ENCODE data around the gene SERF1A. TPM values are rescaled to one million over a fixed set of nuclear protein-coding genes. Genes with fewer than 3 reads are reported as not detected.
"Not testable (repeated sequence)": the region's sequence is repeated elsewhere in the genome, so short reads cannot be mapped to it uniquely, and the experiment has no call there.

Gene SERF1A
- total RNA-seq = 1 to 10 TPM; 6.0 to 8.9 TPM
- long read RNA-seq, donor 1 = 0 reads
- long read RNA-seq, donor 2, partial matches to known transcripts = 0 of 4 reads
- long read RNA-seq, donor 2, other reads (novel, unspliced or antisense) = 1 of 4 reads

DNA sequence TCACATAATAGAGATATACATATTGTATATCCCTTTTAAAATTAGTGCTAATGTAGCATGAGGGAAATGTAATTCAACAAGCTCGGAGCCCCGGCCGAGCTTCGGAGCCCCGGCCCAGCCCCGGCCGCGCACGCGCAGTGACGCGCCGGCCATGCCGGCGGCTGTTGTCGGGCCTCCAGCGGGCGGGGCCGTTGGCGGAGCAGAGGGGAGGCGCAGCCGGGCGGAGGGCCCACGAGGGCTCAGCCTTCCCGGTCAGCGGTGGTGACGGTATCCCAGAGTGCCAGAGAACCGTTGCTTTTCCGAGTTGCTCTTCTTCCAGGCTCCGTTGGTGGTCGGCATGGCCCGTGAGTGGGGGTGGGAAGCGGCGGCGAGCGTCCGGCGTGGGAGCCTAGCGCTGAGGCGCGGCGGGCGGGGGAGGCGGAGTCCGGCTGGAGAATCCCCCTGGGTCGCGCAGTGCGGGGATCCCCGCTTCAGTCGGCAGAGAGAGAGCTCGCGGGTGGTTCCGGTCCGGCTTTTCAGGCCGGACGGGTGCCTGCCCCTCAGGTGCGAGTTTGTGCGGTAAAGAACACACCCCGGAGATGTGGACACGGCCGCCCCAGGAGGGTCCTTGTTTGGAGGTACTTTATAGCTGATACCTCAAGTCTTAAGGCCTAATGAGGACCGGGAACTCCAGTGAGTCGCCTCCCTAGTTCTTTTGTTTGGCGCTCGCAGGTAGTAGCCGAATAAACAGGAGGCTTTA is at the start of gene SERF1A:
Gene SERF1A (plus strand): TSS at position 137 of the 739 bp plus-strand sequence. CDS start 201 bp downstream, at position 338.
- DNase-seq (ENCODE audit: low spot score); intact Hi-C loops (cut with DNase I): not testable (repeated sequence)

DNA sequence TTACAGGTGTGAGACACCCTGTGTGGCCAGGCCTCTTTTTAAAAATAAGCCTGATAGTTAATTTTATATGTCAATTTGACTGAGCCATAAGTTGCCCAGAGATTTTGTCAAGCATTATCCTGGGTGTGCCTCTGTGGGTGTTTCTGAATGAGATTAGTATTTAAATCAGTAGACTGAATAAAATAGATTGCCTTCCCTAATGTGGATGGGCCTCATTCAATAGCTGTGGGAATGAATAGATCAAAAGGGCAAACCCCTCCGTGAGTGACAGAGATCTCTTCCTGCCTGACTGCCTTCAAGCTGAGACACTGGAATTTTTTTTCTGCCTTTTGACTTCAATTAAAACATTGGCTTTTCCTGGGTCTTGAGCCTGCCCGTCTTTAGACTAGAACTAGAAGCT is 33.7 kb upstream of the SERF1A start:
- intact Hi-C loops (cut with DNase I); DNase-seq (ENCODE audit: low spot score): not testable (repeated sequence)

DNA sequence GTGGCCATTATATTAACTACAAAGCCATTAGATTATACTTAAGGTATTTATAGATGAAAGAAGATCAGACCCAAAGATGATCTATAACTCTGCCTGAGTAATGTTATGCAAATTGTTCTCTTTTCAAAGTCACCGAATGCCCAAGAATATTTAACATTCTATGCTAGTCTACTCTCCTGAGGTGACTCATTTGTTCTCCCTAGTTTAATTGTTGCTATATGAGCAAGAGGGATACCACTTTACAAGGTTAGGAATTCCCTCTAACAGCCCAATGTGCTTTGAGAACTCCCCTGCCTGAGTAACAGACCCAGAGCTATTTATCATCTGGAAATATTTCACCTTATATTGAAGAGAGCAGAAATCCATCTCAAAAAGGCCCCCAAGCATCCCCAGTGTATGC is 29.8 kb upstream of the SERF1A start:
- DNase-seq (ENCODE audit: low spot score); intact Hi-C loops (cut with DNase I): not testable (repeated sequence)

DNA sequence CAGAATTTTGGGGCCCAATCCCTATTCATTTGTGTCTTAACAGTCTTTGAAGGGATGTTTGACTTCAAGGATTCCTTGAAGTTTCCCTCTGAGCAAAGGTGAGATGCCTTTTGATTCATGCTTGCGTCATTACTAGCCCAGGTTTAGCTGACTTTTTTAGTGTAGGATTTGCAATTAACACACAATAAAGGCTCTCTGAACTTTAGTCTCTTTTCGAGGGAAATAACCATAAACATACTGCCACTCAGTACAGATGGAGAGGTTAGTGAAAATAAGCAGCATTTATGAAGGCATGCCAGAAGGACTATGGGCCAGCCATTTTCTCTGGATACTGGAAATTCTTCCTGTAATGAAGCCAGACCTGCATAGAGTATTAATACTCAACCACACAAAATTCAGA is 4.4 kb upstream of the SERF1A start:
- DNase-seq (ENCODE audit: low spot score); intact Hi-C loops (cut with DNase I): not testable (repeated sequence)

DNA sequence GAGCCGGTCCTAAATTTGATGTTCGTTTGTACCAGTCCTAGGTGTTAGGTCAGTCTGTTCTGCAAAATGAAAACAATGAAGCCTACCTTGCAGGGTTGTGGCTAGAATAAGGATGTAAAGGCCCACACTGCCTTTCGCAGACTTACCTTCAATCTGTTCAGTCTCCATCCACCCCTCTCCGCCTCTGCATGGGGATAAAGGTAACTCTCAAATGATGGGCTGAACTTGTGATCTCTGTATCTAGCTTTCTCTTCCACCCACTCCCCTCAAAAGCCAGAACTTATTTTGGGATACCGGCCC is 753 bp downstream of the SERF1A start:
- intact Hi-C loops (cut with DNase I); DNase-seq (ENCODE audit: low spot score): not testable (repeated sequence)

DNA sequence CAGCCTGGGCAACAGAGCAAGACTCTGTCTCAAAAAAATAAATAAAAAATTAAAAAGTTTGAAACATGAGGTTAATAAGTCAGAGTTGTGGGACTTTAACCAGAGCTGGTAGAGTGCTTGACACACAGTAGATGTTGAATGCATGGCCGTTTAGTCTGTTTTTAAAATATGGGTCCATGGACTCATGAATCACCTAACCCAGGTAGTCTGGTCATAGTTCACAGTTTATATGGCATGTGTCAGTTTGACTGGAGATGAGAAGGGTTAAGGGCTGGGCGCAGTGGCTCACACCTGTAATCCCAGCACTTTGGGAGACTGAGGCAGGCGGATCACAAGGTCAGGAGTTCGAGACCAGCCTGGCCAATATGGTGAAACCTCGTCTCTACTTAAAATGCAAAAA is 6.2 kb downstream of the SERF1A start:
- DNase-seq (ENCODE audit: low spot score); intact Hi-C loops (cut with DNase I): not testable (repeated sequence)

DNA sequence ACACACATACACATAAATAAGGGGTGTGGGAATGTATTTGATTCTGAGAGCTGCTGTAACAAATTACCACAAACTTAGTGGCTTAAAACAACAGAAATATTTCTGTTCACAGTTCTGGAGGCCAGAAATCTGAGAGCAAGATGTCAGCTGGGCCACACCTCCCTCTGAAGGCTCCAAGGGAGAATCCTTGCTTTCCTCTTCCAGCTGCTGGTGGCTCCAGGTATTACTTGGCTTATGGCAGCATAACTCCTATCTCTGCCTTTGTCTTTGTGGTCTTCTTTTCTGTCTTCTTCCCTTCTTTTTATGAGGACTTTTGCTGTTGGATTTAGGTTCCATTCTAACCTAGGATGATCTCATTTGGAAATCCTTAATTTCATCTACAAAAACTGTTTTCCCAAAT is 16.4 kb downstream of the SERF1A start:
- DNase-seq (ENCODE audit: low spot score); intact Hi-C loops (cut with DNase I): not testable (repeated sequence)

DNA sequence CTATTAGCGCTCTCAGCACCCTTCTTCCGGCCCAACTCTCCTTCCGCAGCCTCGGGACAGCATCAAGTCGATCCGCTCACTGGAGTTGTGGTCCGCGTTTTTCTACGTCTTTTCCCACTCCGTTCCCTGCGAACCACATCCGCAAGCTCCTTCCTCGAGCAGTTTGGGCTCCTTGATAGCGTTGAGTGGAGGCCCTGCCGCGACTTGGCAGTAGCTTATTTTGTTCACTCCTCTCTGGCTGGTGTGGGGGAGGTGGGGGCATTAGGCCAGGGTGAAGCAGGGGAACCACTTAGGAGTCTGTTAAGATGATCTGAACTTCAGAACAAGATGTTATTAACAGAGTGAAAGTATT is 24.7 kb downstream of the SERF1A start:
- DNase-seq (ENCODE audit: low spot score); intact Hi-C loops (cut with DNase I): not testable (repeated sequence)

DNA sequence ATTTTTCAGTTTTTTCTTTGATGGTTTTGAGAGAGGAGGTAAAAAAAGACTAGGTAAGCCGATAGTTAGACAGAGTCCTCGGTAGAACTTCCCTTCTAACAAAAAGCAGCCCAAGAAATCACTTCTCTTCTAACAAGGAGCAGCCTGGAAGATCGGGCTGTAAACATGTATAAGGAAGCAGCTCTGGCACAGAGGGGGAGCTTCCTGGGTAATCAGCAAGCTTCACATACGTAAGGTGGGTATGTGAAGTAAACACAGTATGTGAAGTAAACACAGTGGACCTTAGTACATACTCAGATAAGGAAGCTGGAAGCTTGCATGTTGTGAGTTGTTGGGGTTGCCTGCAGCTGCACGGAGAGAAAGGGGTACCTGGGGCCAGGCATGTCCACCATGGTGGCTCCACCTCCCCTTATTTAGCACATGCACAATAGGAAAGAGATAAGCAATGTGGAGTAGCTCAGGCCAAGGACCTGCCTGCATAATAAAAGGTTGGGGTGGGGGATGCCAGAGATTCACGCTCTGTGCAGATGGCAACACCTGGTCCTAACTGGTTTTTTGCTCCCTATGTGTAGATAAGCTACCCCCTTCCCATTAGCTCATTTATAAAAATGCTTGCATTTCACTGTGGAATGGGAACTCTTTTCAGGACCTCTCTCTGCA is 31.4 kb downstream of the SERF1A start:
- intact Hi-C loops (cut with DNase I) = not testable (repeated sequence)

DNA sequence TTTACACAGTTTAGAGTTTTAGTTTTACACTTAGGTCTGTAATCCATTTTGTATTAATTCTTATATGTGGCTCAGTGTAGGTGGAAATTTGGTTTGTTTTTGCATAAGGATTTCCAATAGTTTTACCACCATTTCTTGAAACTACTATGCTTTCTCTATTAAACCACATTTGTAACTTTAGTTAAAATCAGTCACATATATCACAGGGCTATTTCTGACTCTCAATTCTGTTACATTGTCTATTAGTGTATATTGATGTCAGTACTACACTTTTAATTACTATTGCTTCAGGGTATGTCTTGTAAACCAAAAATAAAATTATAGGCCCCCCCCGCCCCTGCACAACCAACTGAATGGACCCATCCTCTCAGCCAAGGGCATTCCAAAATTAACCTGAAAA is 32.1 kb downstream of the SERF1A start:
- DNase-seq (ENCODE audit: low spot score); intact Hi-C loops (cut with DNase I): not testable (repeated sequence)

More for the DNA sequence above, 31.4 kb downstream of the SERF1A start:
- DNase-seq (ENCODE audit: low spot score) = not testable (repeated sequence)

DNA sequence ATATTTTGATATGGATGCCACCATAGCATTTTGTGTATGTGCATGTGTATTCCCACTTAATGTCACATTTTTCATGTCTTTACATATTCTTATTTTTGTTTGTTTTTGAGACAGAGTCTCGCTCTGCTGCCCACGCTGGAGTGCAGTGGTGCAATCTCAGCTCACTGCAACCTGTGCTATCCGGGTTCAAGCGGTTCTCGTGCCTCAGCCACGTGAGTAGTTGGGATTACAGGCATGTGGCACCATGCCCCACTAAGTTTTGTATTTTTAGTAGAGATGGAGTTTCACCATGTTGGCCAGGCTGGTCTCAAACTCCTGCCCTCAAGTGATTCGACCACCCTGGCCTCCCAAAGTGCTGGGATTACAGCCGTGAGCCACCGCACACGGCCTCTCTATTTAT is 52.6 kb downstream of the SERF1A start:
- DNase-seq (ENCODE audit: low spot score); intact Hi-C loops (cut with DNase I): not testable (repeated sequence)

Other genes starting within 250 kb of the SERF1A start
- 10 to 100 TPM; 30.8 to 33.2 TPM for gene SMN1, start 24.4 kb downstream of the SERF1A start, total RNA-seq
- gene NAIP, start 124.7 kb downstream of the SERF1A start, total RNA-seq = 10 to 100 TPM; 21.2 to 49.5 TPM
- gene GTF2H2, start 167.0 kb downstream of the SERF1A start, total RNA-seq = 10 to 100 TPM; 20.7 to 23.5 TPM